ENCODE measurements around the gene SCO1.
"Not testable (repeated sequence)": the region's sequence is repeated elsewhere in the genome, so short reads cannot be mapped to it uniquely, and the experiment has no call there.

The SCO1 gene

GRCh38 chr17:10726196-10726595 lies 28.9 kb upstream of the SCO1 start:
- DNase-seq (ENCODE audit: low read depth in 2 of 2, low spot score in 1 of 2): no peak

DNA sequence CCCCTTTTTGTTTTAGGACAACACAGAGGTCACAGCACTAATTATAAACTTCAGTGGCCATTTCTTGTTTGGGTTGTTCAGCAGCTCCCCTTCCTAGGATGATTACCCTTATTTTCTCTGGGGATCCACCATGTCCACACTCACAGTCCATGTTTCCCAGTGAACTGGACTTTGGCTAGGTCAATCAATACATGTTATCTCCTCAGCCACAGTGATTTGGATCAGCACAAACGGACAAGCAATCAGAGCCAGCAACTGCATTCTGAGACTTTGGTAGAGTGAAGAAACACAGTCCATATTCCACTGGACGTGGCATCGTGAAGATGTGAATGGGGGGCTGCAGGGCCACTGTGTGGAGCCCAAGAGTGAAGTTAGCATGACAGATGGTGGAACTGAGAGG lies 27.9 kb upstream of the SCO1 start:
- DNase-seq (ENCODE audit: low read depth in 2 of 2, low spot score in 1 of 2): no peak

- DNase-seq (ENCODE audit: low read depth in 2 of 2, low spot score in 1 of 2): no peak
Observed at GRCh38 chr17:10724546-10725195, 27.3 kb upstream of the SCO1 start.

GRCh38 chr17:10718547-10718946 lies 21.2 kb upstream of the SCO1 start:
- DNase-seq (ENCODE audit: low read depth in 2 of 2, low spot score in 1 of 2): no peak

DNA sequence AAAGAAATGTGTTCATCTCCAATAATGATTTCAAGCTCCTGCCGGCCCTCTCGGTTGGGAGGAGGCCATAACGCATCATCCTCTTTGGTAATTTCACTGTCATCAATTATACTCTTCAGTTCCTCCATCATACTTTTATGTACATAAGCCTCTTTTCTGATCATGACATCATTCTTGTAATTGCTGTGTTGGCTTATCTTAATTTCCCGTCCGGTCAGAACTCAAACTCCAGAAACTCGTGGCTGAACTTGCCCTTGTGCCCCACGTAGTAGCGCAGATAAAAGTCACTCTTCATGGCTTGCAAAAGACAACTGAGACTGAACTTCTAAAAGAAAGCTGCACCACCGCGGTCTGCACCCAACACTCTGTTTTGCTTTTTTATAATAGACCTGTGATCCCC lies 18.9 kb upstream of the SCO1 start:
- DNase-seq (ENCODE audit: low read depth in 2 of 2, low spot score in 1 of 2): no peak

DNA sequence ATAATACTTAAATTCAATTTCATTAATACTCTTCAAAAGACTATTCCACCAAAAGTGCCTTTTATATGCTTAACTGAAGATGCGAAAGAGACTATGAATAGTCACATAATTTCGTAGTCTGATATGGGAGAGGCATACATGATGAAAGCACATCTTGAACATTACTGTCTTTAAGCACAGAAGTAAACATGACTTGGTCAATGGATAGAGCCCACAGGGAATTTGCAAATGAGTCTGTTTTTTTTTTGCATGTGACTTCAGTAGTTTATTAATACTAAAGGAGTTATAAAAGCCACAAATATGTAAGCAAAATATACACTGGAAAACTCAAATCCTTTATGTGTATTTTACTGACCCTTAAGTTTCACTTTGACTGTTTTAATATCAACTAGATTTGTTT lies 16.0 kb upstream of the SCO1 start:
- DNase-seq (ENCODE audit: low read depth in 2 of 2, low spot score in 1 of 2): no peak

DNA sequence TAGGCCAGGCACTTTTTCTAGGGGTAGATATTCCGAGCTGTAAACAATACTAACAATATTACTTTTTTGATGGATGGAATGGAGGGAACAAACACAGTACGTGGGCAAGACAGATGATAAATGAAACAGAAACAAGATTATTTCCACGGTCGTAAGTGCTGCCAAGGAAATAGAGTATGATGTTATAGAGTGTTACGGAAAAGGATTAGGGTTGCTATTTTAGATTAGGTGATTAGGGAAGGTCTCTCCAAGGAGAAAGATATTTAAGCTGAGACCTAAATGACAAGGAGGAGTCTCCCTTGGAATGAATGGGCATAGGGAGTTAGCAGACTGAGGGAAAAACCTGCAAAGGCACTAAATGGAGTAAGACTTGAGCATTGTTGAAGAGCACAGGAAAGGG lies 8.4 kb upstream of the SCO1 start:
- DNase-seq (ENCODE audit: low read depth in 2 of 2, low spot score in 1 of 2): no peak

DNA sequence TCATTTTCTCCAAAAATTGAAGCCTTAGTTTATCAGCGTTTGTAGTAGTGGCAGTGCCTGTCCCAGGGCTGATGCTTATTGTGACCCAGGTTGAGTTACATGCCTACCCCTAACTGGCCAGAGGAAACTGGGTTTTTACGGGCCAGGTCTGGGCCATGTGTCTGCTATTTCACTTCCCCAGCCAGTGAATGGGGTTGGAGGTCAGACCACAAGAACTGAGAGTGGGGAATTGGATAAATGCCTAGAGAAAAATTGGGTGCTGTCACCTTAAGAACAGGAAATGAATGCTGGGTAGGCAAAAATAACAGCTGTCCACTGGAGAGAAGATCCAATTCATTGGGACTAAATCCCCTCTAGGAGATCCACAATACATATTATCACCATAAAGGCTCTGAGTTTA lies 5.2 kb upstream of the SCO1 start:
- DNase-seq (ENCODE audit: low read depth in 2 of 2, low spot score in 1 of 2): no peak

DNA sequence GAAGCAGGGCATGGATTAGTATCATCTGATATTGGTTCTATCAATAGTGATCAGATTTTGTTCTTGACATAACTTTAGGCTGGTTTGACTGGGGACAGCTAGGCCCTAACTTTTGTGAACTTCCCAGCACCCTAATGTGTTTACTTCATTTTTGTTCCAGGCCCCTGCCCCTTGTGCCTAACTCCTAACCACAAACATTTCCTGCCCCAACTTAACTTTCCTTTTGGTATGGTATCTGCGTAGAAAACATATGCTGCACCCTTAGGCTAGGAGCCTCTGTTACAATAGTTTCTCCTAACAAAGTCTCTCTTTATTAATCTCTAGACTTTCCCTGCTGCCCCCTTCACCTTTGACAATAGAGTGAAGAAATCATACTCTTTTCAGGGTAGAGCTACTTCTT lies 2.5 kb upstream of the SCO1 start:
- no peak for DNase-seq (ENCODE audit: low read depth in 2 of 2, low spot score in 1 of 2)

GRCh38 chr17:10698096-10698818 lies 924 bp upstream of the SCO1 start:
- no peak for DNase-seq (ENCODE audit: low read depth in 2 of 2, low spot score in 1 of 2)

- not testable (repeated sequence) for DNase-seq (ENCODE audit: low read depth in 2 of 2, low spot score in 1 of 2)
Observed at GRCh38 chr17:10695875-10696407, 1.4 kb downstream of the SCO1 start.

DNA sequence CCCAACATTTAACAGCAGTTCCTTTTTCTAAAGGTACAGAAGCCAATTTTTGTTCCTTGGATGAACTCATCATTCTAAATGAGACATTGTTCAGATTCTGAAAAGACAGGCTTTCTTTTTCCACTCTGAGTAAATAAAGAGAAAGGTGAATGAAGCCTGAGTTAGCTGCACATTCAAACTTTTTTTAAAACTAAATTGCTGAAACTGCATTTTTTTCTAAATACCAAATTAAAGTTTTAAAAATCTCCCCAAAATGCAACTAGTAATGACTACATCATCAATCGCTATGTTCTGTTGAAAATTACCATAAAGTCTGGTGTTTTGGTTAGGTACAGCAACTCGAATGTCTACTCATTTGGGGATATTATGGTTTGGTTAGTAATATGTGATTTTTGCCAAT lies 9.8 kb downstream of the SCO1 start:
- DNase-seq (ENCODE audit: low read depth in 2 of 2, low spot score in 1 of 2): no peak

DNA sequence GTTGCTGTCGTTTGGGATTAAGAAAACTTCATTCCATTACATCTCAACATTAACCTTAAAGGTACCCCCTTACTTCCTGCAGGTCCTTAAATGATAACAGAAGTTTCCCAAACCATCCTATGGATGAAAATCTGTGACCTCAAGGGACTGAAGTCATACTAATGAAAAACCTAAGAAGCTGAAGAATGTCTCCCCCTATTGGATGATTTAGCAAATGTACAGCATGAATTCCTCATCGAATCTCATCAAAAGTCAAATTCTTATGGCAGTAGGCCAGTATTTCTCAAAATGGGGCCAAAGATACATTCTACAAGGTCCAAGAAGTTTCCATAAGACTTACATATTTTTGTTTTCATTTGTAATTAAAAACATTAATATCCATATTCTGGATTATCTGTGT lies 13.5 kb downstream of the SCO1 start:
- no peak for DNase-seq (ENCODE audit: low read depth in 2 of 2, low spot score in 1 of 2)

DNA sequence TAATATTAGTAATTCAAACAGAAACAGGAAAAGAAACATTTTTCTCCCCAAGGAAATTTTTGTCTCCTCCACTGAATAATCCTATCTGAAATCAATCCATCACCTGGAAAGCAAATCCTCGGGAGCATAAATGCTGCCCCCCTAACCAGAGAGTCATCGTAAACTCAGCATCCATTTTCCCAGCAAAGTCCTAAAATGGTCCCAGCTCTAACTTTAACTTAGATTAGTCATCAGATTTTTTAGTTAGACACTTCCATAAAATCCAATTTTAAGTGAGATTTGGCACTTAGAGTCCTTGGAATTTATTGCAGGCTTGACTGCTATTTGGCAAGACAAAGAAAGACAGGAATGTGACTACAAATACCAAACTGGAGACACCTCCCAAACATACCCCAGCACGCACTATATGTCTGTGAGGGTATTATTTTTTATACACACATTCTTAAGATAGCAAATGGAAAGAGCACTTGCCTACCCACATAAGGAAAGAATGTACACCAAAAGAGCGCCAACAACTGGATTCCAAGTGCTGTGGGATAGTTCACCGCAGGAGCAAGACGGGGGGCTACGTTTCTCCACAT lies 15.4 kb downstream of the SCO1 start:
- DNase-seq (ENCODE audit: low read depth in 2 of 2, low spot score in 1 of 2): no peak

GRCh38 chr17:10674704-10675103 lies 22.6 kb downstream of the SCO1 start:
- no peak for DNase-seq (ENCODE audit: low read depth in 2 of 2, low spot score in 1 of 2)

- DNase-seq (ENCODE audit: low read depth in 2 of 2, low spot score in 1 of 2): no peak
Observed at GRCh38 chr17:10673312-10673711, 24.0 kb downstream of the SCO1 start.

GRCh38 chr17:10668775-10669174 lies 28.6 kb downstream of the SCO1 start:
- DNase-seq (ENCODE audit: low read depth in 2 of 2, low spot score in 1 of 2): no peak

DNA sequence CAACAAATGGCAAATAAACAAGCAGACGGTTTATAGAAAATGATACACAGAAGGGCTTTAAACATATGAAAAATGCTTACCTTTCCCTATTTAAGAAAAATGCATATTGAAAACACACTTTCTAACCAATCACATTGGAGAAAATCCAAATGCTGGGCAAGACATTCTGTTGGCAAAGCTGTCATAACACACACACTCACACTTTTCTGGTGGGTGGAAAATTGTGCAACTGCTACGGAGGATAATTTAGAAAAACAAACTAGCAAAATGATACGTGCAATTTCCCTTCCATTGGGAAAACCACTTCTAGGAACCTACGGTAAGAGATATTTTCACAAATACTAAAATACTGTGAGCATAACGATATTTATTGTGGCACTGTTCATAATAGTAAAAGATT lies 30.4 kb downstream of the SCO1 start:
- DNase-seq (ENCODE audit: low read depth in 2 of 2, low spot score in 1 of 2): no peak

GRCh38 chr17:10664571-10664970 lies 32.8 kb downstream of the SCO1 start:
- DNase-seq (ENCODE audit: low read depth in 2 of 2, low spot score in 1 of 2): no peak

DNA sequence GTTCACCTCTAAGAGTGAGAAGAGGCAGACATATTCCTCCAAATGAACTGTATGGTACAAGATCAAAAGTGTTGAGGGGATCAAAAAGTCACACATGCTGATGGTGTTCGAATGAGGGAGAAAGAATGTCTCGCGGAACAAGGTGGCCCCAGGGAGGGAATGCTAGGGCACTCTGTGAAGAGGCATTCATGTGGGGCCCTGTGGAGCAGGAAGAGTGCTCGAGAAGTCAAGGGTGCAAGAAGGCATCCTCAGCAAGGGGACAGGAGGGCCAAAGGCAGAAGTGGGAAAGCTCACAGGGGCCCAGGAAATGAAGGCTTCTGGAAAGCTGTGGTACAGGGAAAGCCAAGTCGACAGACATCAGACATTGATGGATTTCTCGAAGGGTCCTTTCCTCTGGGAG lies 34.1 kb downstream of the SCO1 start:
- DNase-seq (ENCODE audit: low read depth in 2 of 2, low spot score in 1 of 2): no peak

DNA sequence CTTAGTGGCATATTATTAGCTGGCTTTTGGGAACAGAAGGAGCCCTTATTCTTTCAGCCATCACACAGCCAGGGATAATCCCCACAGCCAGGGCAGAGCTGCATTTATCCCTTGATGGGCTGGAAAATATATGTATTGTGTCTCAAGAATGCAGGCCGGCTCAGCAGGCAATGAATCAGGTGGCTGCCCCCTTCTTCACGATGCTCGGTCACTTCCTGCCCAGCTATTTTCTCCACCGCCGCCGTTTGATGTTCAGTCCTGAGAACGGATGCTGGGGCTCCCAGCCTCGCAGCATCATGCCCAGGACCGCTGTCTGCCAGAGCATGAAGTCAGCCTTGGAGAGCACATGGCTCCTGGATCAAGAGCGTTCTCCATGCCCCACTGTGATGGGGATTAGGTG lies 35.9 kb downstream of the SCO1 start:
- no peak for DNase-seq (ENCODE audit: low read depth in 2 of 2, low spot score in 1 of 2)

DNA sequence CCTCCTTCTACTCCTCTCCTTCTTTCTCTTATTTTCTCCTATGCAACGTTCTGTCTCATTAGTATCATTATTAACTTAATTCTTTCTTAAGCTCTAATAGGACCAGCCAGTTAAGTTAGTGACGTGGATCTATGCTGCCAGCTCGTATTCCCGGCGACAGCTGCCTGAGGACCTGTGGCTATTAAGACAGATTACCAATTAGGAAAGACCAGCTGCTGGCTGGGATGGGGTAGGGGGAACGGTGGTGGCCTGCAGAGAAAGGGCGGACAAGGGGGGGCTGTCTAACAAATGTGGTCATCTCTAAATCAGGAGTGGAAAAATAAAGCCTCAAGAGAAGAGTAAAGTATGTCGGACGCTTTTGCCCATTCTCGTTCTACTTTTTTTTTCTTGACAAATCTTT lies 39.5 kb downstream of the SCO1 start:
- no peak for DNase-seq (ENCODE audit: low read depth in 2 of 2, low spot score in 1 of 2)

DNA sequence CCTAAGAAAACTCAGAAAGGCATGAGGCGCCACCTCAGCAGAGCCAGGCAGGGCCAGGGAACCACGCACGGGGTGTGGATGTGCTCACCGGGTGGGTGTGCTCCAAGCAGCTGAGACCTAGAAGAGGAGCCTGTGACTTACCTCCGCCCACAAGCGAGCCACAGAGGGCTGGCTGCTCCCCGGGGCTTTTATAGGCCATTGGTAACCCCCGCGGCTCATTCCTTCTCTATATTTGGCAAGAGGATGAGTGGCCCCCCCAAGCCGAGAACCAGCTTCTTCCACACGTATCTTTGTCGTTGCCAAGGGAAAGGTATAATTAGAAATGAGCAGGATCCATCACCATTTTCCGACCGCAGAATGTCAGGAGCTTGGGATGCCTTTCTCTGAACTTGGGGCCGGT lies 40.2 kb downstream of the SCO1 start, which contains the start of gene MYH3:
MYH3 (minus strand) TSS at position 162 of the 400 bp plus-strand sequence. CDS start 2,245 bp downstream, outside the sequence.
- DNase-seq (ENCODE audit: low read depth in 2 of 2, low spot score in 1 of 2): no peak

Data from stimulated activated CD8-positive, alpha-beta memory T cell treated with anti-CD3 and anti-CD28 coated beads, Interleukin-4, amount 100 ng/mL, for 1 hour (primary cell).